Activated naive CD4-positive, alpha-beta T cell treated with anti-CD3 and anti-CD28 coated beads for 36 hours (primary cell): ENCODE measurements around the gene CCDC188. TPM values are rescaled to one million over a fixed set of nuclear protein-coding genes. Genes with fewer than 3 reads are reported as not detected.
"Not testable (repeated sequence)": the region's sequence is repeated elsewhere in the genome, so short reads cannot be mapped to it uniquely, and the experiment has no call there.

Experiments
- CTCF ChIA-PET: fragments of 350-600 bp; sonication (Branson Sonifier 250); formaldehyde crosslinking; loops from one replicate; lab custom pipeline; 2021; ENCODE audit warnings: antibody characterized with exemption; lab: Charles Lee
- DNase-seq: peaks from one replicate; pipeline ENCODE4 v3.0.0-alpha.2; 2020
- H3K27ac Mint-ChIP-seq: one replicate; pipeline ENCODE4 v1.8.0; 2021; ENCODE audit warnings: mild to moderate bottlenecking, mixed read lengths
- H3K27me3 Mint-ChIP-seq: one replicate; pipeline ENCODE4 v1.8.0; 2021; ENCODE audit warnings: low read depth, mixed read lengths
- H3K36me3 Mint-ChIP-seq: one replicate; pipeline ENCODE4 v1.8.0; 2021; ENCODE audit warnings: low read depth, mixed read lengths
- H3K4me1 Mint-ChIP-seq: one replicate; pipeline ENCODE4 v1.8.0; 2021; ENCODE audit warnings: low read depth, mixed read lengths
- H3K4me3 Mint-ChIP-seq: one replicate; pipeline ENCODE4 v1.8.0; 2021; ENCODE audit warnings: mild to moderate bottlenecking, moderate library complexity, mixed read lengths
- H3K9me3 Mint-ChIP-seq: one replicate; pipeline ENCODE4 v1.8.0; 2021; ENCODE audit warnings: mixed read lengths
- intact Hi-C: fragments of 100-400 bp; cut with micrococcal nuclease; formaldehyde crosslinking; loops from one replicate; pipeline ENCODE4 v1.15.1; 2023
- total RNA-seq, 2 experiments: library from RNA; stranded (reverse); gene quantifications; one replicate each; pipeline ENCODE4 v1.2.3, GENCODE V29; 2021

Gene CCDC188
- total RNA-seq, 2 experiments from 2014 or later = not detected

DNA sequence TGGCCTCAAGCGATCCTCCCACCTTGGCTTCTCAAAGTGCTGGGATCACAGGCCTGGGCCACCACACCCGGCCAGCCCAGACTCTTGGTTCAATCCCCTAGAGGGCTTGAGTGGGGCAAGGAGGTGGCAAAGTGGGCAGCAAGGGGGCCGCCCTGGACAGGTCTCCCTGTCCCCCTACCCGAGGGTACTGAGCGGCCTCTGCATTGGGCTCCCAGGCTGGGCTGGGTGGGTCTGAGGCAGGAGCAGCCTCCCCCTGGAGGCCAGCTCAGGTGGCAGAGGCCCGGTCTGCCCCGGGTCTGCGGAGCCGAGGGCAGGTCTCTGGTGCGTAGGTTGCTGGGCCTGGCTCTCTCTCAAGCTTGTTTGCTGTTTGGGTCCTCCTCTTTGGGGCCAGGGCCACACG, 22.4 kb upstream of the CCDC188 start:
- H3K4me3 Mint-ChIP-seq = no peak overlapping the region
- no peak for DNase-seq
- H3K27ac Mint-ChIP-seq = no peak overlapping the region
- H3K36me3 Mint-ChIP-seq = no peaks in the 10 kb centered on the region
- no peaks in the 10 kb centered on the region for H3K9me3 Mint-ChIP-seq
- H3K27me3 Mint-ChIP-seq = no peaks in the 10 kb centered on the region
- CTCF ChIA-PET = no interaction called here
- intact Hi-C loops = no loop called here
- H3K4me1 Mint-ChIP-seq = no peaks in the 10 kb centered on the region

- Mint-ChIP-seq H3K36me3 (no peaks in the 10 kb centered on the region), H3K27me3 (no peaks in the 10 kb centered on the region), H3K27ac (no peak overlapping the region), H3K9me3 (no peaks in the 10 kb centered on the region), H3K4me1 (no peaks in the 10 kb centered on the region), H3K4me3 (no peak overlapping the region)
- DNase-seq = no peak
- CTCF ChIA-PET = no interaction called here
- intact Hi-C loops = no loop called here
Measured at GRCh38 chr22:20172141-20172613, 21.3 kb upstream of the CCDC188 start.

GRCh38 chr22:20171288-20172140, 20.7 kb upstream of the CCDC188 start:
- CTCF ChIA-PET = no interaction called here
- no peaks in the 10 kb centered on the region for H3K9me3 Mint-ChIP-seq
- H3K27me3 Mint-ChIP-seq = no peaks in the 10 kb centered on the region
- intact Hi-C loops = no loop called here
- H3K4me3 Mint-ChIP-seq = no peak overlapping the region
- no peak for DNase-seq
- no peaks in the 10 kb centered on the region for H3K36me3 Mint-ChIP-seq
- no peaks in the 10 kb centered on the region for H3K4me1 Mint-ChIP-seq
- no peak overlapping the region for H3K27ac Mint-ChIP-seq

DNA sequence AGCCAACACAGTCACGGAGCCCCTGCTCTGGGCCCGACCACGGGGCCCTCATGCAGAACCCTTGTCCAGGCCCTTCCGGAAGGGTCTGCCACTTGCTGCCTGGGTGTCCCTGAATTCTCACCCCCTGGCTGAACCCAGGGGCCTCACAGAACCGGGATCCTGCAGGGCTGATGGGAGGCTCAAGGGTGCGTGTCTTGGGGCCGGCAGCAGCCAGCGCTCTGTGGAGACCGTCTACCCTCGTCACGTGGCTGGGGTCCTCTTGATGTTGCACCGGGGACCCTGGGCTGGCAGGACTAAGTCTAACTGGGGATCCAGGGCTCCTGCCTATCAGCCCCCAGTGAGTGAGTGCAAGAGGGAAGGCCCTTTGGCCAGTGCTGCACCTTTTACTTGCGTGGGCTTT, 19.3 kb upstream of the CCDC188 start:
- CTCF ChIA-PET = no interaction called here
- Mint-ChIP-seq H3K4me3 (no peak overlapping the region), H3K9me3 (no peaks in the 10 kb centered on the region), H3K27me3 (no peaks in the 10 kb centered on the region), H3K4me1 (no peaks in the 10 kb centered on the region), H3K27ac (no peak overlapping the region), H3K36me3 (no peaks in the 10 kb centered on the region)
- DNase-seq = no peak
- intact Hi-C loops = no loop called here

GRCh38 chr22:20169253-20169822, 18.5 kb upstream of the CCDC188 start:
- intact Hi-C loops = no loop called here
- Mint-ChIP-seq H3K9me3 (no peaks in the 10 kb centered on the region), H3K27ac (no peak overlapping the region), H3K36me3 (no peaks in the 10 kb centered on the region), H3K27me3 (no peaks in the 10 kb centered on the region), H3K4me1 (no peaks in the 10 kb centered on the region), H3K4me3 (no peak overlapping the region)
- DNase-seq = no peak
- CTCF ChIA-PET = no interaction called here

DNA sequence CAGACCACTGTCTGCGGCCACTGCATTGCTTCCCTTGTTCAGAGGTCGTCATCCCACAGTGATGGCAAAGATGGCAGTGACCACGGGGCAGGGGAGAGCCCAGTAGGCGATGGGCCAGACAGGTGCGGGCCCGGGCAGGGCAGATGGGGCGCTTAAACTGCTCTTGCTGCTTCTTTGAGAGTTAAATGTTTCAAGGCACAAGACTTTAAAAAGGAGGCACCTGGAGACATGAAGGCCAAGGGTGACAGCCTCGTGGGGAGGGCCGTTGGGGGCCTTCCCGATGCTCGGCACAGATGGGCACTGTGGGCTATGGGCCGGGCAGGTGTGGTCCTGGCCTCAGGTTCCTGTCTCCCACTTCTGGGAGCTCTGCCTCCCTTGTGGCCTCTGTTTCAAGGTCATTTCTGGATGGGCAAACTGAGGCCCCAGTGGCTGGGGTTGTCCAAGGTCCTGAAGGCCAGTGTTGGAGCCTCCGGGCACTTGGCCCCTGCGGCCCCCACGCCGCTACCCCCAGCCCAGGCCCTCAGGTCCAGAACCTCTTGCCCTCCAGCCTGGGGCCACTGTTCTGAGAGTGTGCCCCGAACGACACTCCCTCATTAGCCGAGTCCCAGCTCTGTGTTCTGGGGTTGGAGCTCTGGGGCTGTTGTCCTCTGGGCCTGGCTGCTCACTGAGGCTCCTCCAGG, 16.9 kb upstream of the CCDC188 start:
- no peak overlapping the region for H3K4me3 Mint-ChIP-seq
- no peak overlapping the region for H3K27ac Mint-ChIP-seq
- no peak for DNase-seq
- CTCF ChIA-PET = interaction anchor here (0.6 to 1.3 kb wide), 2 partner anchors 10 to 625 kb away, joined by 3 read pairs; no protein-coding TSS in a partner anchor
- H3K9me3 Mint-ChIP-seq = no peaks in the 10 kb centered on the region
- no peaks in the 10 kb centered on the region for H3K36me3 Mint-ChIP-seq
- H3K27me3 Mint-ChIP-seq = no peaks in the 10 kb centered on the region
- intact Hi-C loops = no loop called here
- no peaks in the 10 kb centered on the region for H3K4me1 Mint-ChIP-seq

DNA sequence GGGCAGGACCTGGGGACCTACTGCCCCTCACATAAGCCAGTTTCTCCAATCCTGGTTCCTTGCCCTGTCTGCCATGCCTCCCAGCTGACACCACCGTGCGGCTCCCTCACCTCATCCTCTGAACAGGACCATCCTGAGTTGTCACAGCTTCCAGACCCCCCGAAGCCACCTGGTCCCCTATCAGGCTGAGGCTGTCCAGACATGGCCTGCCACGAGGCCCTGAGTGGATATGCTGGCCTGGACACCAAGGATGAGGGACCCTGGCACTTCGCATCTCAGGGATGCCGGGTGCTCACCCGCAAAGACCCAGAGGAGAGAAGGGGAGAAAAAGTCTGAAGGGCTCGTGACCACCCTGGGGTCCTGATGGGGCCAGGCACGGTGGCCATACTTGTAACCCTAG, 15.8 kb upstream of the CCDC188 start:
- Mint-ChIP-seq H3K9me3 (no peaks in the 10 kb centered on the region), H3K27ac (no peak overlapping the region), H3K27me3 (no peaks in the 10 kb centered on the region), H3K4me3 (no peak overlapping the region), H3K4me1 (no peaks in the 10 kb centered on the region), H3K36me3 (no peaks in the 10 kb centered on the region)
- intact Hi-C loops = no loop called here
- no peak for DNase-seq
- CTCF ChIA-PET = no interaction called here

GRCh38 chr22:20165913-20166312, 15.1 kb upstream of the CCDC188 start:
- Mint-ChIP-seq H3K27me3 (no peaks in the 10 kb centered on the region), H3K36me3 (no peaks in the 10 kb centered on the region), H3K9me3 (no peaks in the 10 kb centered on the region), H3K27ac (no peak overlapping the region), H3K4me3 (no peak overlapping the region), H3K4me1 (no peaks in the 10 kb centered on the region)
- intact Hi-C loops = no loop called here
- DNase-seq = no peak
- CTCF ChIA-PET = no interaction called here

DNA sequence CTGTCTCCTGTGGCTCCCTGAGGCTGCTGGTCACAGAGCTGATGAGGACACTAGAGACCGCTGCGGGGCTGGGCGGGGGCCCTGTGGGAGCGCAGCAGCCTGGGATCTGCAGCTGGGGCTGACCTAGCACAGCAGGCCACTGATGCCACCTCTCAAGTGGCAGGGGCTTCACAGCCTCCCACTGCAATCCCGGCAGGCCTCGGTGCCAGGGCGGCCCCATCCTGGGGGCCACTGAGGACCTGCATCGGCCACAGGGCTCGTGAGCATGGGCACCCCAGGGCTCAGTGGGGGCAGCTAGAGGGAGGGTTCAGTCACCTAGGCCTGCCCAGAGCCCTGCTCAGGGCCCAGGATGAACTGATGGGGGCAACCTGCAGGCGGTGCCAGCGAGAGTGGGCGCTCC, 14.6 kb upstream of the CCDC188 start:
- Mint-ChIP-seq H3K9me3 (no peaks in the 10 kb centered on the region), H3K27ac (no peak overlapping the region), H3K27me3 (no peaks in the 10 kb centered on the region), H3K4me3 (no peak overlapping the region), H3K36me3 (no peaks in the 10 kb centered on the region), H3K4me1 (no peaks in the 10 kb centered on the region)
- intact Hi-C loops = no loop called here
- CTCF ChIA-PET = no interaction called here
- no peak for DNase-seq

- intact Hi-C loops = no loop called here
- Mint-ChIP-seq H3K9me3 (no peaks in the 10 kb centered on the region), H3K4me3 (no peak overlapping the region), H3K27ac (no peak overlapping the region), H3K4me1 (no peaks in the 10 kb centered on the region), H3K36me3 (no peaks in the 10 kb centered on the region), H3K27me3 (no peaks in the 10 kb centered on the region)
- DNase-seq = no peak
- CTCF ChIA-PET = no interaction called here
Measured at GRCh38 chr22:20164863-20165262, 14.0 kb upstream of the CCDC188 start.

DNA sequence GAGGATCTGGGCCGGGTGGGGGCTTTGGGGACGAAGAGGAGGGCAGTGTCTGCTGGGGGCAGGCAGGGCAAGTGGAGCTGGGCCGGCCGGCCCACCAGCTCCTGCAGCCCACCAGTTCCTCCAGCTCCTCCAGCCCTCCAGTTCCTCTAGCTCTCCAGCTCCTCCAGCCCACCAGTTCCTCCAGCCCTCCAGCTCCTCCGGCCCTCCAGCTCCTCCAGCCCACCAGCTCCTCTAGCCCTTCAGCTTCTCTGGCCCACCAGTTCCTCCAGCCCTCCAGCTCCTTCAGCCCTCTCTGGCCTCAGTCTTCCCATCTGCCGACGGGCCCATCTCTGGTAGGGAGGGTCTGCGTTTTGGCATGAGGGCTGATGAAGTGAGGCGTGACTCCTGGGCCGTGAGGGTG, 9.2 kb upstream of the CCDC188 start:
- intact Hi-C loops = no loop called here
- no peaks in the 10 kb centered on the region for H3K9me3 Mint-ChIP-seq
- H3K4me3 Mint-ChIP-seq = no peak overlapping the region
- CTCF ChIA-PET = interaction anchor here (1.1 kb wide), 2 partner anchors 90 to 124 kb away, joined by 4 read pairs; no protein-coding TSS in a partner anchor
- no peaks in the 10 kb centered on the region for H3K4me1 Mint-ChIP-seq
- H3K36me3 Mint-ChIP-seq = no peaks in the 10 kb centered on the region
- no peak for DNase-seq
- H3K27me3 Mint-ChIP-seq = peaks cover 3% of the 10 kb centered on the region
- H3K27ac Mint-ChIP-seq = no peak overlapping the region

DNA sequence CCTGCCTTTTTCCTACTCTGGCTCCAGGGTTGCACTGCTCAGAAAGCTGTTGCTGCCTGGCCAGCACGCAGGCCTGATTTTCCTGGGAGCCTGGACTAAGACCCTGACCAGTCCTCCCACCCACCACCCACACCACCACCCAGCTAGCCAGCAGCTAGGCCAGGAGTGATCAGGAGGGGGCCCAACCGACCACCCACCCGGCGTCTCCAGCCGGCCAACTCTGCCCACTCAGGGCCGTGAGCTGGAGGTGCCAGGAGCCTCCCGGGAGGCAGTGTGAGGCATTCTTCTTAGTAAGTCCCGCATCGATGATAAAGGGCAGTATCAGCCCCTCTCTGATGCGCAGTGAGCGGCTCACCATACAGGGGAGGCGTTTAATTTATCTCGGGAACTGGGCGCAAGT, 8.7 kb upstream of the CCDC188 start:
- H3K4me3 Mint-ChIP-seq, H3K36me3 Mint-ChIP-seq, H3K4me1 Mint-ChIP-seq, intact Hi-C loops, DNase-seq, H3K27me3 Mint-ChIP-seq, H3K9me3 Mint-ChIP-seq, H3K27ac Mint-ChIP-seq: not testable (repeated sequence)
- CTCF ChIA-PET = interaction anchor here (1.1 kb wide), 2 partner anchors 90 to 125 kb away, joined by 4 read pairs; no protein-coding TSS in a partner anchor
